Suprapubic skin (tissue), 3 donors: ENCODE data around the gene BARX1.

Experiments
- EP300 ChIP-seq: sonication (generic); formaldehyde crosslinking; IDR thresholded peaks from one replicate; pipeline ENCODE4 v1.6.1; 2017; ENCODE audit warnings: antibody characterized with exemption
- TF ChIP-seq, protein P1 (sequence below), 2 donors: fragments of 200-600 bp in 1 of 2; fragments of 450-650 bp in 1 of 2; sonication (generic) in 1 of 2; IDR thresholded peaks; one replicate each; pipeline ENCODE4 v1.5.1; 2016 to 2019; ENCODE audit warnings: antibody characterized with exemption in 2 of 2, mild to moderate bottlenecking in 1 of 2, moderate library complexity in 1 of 2

DNA sequence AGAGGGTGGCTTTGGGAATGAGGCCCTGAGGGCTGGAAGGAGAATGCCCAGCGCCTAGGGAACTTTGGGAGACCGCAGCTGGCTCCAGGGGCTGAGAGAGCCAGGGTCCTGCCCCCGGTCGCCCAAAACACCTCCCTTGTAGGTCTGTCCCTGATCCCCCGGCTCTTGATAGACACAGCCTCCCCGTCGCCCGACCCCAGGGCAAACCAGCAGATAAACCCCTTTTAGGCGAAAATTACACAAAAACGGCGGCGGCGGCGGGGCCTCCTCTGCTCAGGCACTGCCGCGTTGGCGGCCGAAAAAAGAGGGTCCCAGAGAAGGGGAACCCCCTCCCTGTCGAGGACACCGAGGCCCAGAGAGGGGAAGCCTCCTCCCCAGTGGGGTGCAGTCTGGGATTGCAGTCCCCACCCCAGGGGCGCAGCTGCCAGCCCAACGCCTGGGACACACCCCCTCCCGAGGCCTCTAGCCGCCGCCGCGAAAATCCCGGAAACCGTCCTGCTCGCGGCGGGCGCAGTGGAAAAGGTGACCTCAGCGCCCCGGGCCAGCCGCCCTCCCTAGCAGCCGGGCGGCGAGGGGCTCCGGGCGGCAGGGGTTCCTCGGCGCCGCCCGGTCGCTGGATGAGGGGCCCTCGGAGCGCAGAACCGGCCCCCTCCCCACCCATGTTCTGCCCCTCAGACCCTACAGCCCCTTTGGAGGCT, 3.1 kb upstream of the BARX1 start:
- TF ChIP-seq, protein P1, sequence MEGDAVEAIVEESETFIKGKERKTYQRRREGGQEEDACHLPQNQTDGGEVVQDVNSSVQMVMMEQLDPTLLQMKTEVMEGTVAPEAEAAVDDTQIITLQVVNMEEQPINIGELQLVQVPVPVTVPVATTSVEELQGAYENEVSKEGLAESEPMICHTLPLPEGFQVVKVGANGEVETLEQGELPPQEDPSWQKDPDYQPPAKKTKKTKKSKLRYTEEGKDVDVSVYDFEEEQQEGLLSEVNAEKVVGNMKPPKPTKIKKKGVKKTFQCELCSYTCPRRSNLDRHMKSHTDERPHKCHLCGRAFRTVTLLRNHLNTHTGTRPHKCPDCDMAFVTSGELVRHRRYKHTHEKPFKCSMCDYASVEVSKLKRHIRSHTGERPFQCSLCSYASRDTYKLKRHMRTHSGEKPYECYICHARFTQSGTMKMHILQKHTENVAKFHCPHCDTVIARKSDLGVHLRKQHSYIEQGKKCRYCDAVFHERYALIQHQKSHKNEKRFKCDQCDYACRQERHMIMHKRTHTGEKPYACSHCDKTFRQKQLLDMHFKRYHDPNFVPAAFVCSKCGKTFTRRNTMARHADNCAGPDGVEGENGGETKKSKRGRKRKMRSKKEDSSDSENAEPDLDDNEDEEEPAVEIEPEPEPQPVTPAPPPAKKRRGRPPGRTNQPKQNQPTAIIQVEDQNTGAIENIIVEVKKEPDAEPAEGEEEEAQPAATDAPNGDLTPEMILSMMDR (IDR thresholded peaks at IDR 0.05), result no peak
- TF ChIP-seq EP300, result no peak
